G401 (cell line): ENCODE measurements around the gene COPG2. TPM values are rescaled to one million over a fixed set of nuclear protein-coding genes. Genes with fewer than 3 reads are reported as not detected.

Source experiments
- total RNA-seq: library from RNA; depleted of rRNA; stranded (reverse); fragments of >200 nt; shearing (Covaris generic); gene quantifications from 2 replicates; pipeline ENCODE4 v1.2.3, GENCODE V29; 2014; rRNA removed

The COPG2 gene
- total RNA-seq, 1 experiment from 2014 or later = 43.6 TPM

Other genes with a start within 250 kb of the COPG2 start
- 0.80 TPM in 1 of 2 replicates, not detected in the other for gene CEP41, start 227.7 kb downstream of the COPG2 start, total RNA-seq
- 0.34 and 4.6 TPM in 2 replicates for gene MEST, start 176.7 kb downstream of the COPG2 start, total RNA-seq
- gene TSGA13, start 17.8 kb upstream of the COPG2 start, total RNA-seq = not detected in 2 replicates
- gene KLF14, start 65.5 kb upstream of the COPG2 start, total RNA-seq = not detected in 2 replicates